ENCODE data around the gene JPH2. TPM values are rescaled to one million over a fixed set of nuclear protein-coding genes. Genes with fewer than 3 reads are reported as not detected.

The JPH2 gene
- total RNA-seq, 2 experiments from 2014 or later = not detected

- intact Hi-C loops (cut with DNase I, micrococcal nuclease) = no loop called here
- no peak overlapping the region for H3K27ac ChIP-seq (ENCODE audit: low read depth in 1 of 2, low read length in 2 of 2)
- H3K4me1 Mint-ChIP-seq (ENCODE audit: low read depth) = no peaks in the 10 kb centered on the region
- H3K36me3 Mint-ChIP-seq (ENCODE audit: low read depth) = no peaks in the 10 kb centered on the region
- H3K4me3 ChIP-seq (ENCODE audit: low read length) = no peak overlapping the region
- no peaks in the 10 kb centered on the region for H3K27me3 ChIP-seq (ENCODE audit: control insufficient read depth in 1 of 2, insufficient read depth in 2 of 2, low read length in 2 of 2)
- H3K4me1 ChIP-seq (ENCODE audit: insufficient read depth, low read length) = peaks cover 4% of the 10 kb centered on the region
- ChIA-PET POLR2A (interaction anchor here (0.6 kb wide), 1 partner anchor 239 kb away, joined by 3 read pairs; no protein-coding TSS in a partner anchor), CTCF (no interaction called here)
- TF ChIP-seq CTCF (IDR thresholded peaks at IDR 0.05) = no peak
- ATAC-seq (ENCODE audit: poor library complexity) (no peak), DNase-seq (no peak)
- H3K4me3 Mint-ChIP-seq = no peak overlapping the region
- no peaks in the 10 kb centered on the region for H3K9me3 ChIP-seq (ENCODE audit: control insufficient read depth in 1 of 2, insufficient read depth in 1 of 2, low read length in 2 of 2)
- H3K27me3 Mint-ChIP-seq = peaks cover 4% of the 10 kb centered on the region
- H3K9me3 Mint-ChIP-seq = no peaks in the 10 kb centered on the region
- H3K27ac Mint-ChIP-seq = no peak overlapping the region
- no peaks in the 10 kb centered on the region for H3K36me3 ChIP-seq (ENCODE audit: insufficient read depth, low read length)
Observed at GRCh38 chr20:44087051-44087856, 99.7 kb downstream of the JPH2 start.

- H3K4me3 Mint-ChIP-seq = no peak overlapping the region
- peaks cover 4% of the 10 kb centered on the region for H3K4me1 ChIP-seq (ENCODE audit: insufficient read depth, low read length)
- intact Hi-C loops (cut with DNase I, micrococcal nuclease) = no loop called here
- no peak overlapping the region for H3K4me3 ChIP-seq (ENCODE audit: low read length)
- H3K36me3 Mint-ChIP-seq (ENCODE audit: low read depth) = no peaks in the 10 kb centered on the region
- no peak overlapping the region for H3K27ac ChIP-seq (ENCODE audit: low read depth in 1 of 2, low read length in 2 of 2)
- ChIA-PET CTCF (no interaction called here), POLR2A (no interaction called here)
- no peaks in the 10 kb centered on the region for H3K9me3 Mint-ChIP-seq
- H3K36me3 ChIP-seq (ENCODE audit: insufficient read depth, low read length) = no peaks in the 10 kb centered on the region
- no peaks in the 10 kb centered on the region for H3K27me3 Mint-ChIP-seq
- ATAC-seq (ENCODE audit: poor library complexity) (no peak), DNase-seq (no peak)
- no peak for TF ChIP-seq CTCF (IDR thresholded peaks at IDR 0.05)
- no peaks in the 10 kb centered on the region for H3K27me3 ChIP-seq (ENCODE audit: control insufficient read depth in 1 of 2, insufficient read depth in 2 of 2, low read length in 2 of 2)
- H3K9me3 ChIP-seq (ENCODE audit: control insufficient read depth in 1 of 2, insufficient read depth in 1 of 2, low read length in 2 of 2) = no peaks in the 10 kb centered on the region
- peaks cover 2% of the 10 kb centered on the region for H3K4me1 Mint-ChIP-seq (ENCODE audit: low read depth)
- no peak overlapping the region for H3K27ac Mint-ChIP-seq
Observed at GRCh38 chr20:44085616-44086434, 101.2 kb downstream of the JPH2 start.

- H3K4me1 ChIP-seq (ENCODE audit: insufficient read depth, low read length) = peaks cover 7% of the 10 kb centered on the region
- intact Hi-C loops (cut with DNase I, micrococcal nuclease) = loop anchor here in 1 of 2 experiments (5.0 kb wide), 2 partner anchors 158 to 243 kb away; no protein-coding TSS in a partner anchor
Observed at GRCh38 chr20:44084891-44085290, 102.1 kb downstream of the JPH2 start.

More at GRCh38 chr20:44084891-44085290, 102.1 kb downstream of the JPH2 start:
- H3K27me3 Mint-ChIP-seq = no peaks in the 10 kb centered on the region
- ChIA-PET CTCF (interaction anchor here (5.2 kb wide), 1 partner anchor 28 kb away, joined by 40 read pairs; no protein-coding TSS in a partner anchor), POLR2A (no interaction called here)
- DNase-seq (no peak), ATAC-seq (ENCODE audit: poor library complexity) (no peak)
- H3K4me3 Mint-ChIP-seq = no peak overlapping the region
- H3K9me3 Mint-ChIP-seq = no peaks in the 10 kb centered on the region
- no peak for TF ChIP-seq CTCF (IDR thresholded peaks at IDR 0.05)
- H3K27me3 ChIP-seq (ENCODE audit: control insufficient read depth in 1 of 2, insufficient read depth in 2 of 2, low read length in 2 of 2) = no peaks in the 10 kb centered on the region
- H3K36me3 ChIP-seq (ENCODE audit: insufficient read depth, low read length) = no peaks in the 10 kb centered on the region
- H3K4me3 ChIP-seq (ENCODE audit: low read length) = no peak overlapping the region
- peaks cover 11% of the 10 kb centered on the region for H3K4me1 Mint-ChIP-seq (ENCODE audit: low read depth)
- no peak overlapping the region for H3K27ac Mint-ChIP-seq
- H3K9me3 ChIP-seq (ENCODE audit: control insufficient read depth in 1 of 2, insufficient read depth in 1 of 2, low read length in 2 of 2) = no peaks in the 10 kb centered on the region
- no peaks in the 10 kb centered on the region for H3K36me3 Mint-ChIP-seq (ENCODE audit: low read depth)
- H3K27ac ChIP-seq (ENCODE audit: low read depth in 1 of 2, low read length in 2 of 2) = no peak overlapping the region

Measured in CD4-positive, alpha-beta T cell (primary cell).